ENCODE measurements around the gene PKP4.

- TF ChIP-seq, protein P1, sequence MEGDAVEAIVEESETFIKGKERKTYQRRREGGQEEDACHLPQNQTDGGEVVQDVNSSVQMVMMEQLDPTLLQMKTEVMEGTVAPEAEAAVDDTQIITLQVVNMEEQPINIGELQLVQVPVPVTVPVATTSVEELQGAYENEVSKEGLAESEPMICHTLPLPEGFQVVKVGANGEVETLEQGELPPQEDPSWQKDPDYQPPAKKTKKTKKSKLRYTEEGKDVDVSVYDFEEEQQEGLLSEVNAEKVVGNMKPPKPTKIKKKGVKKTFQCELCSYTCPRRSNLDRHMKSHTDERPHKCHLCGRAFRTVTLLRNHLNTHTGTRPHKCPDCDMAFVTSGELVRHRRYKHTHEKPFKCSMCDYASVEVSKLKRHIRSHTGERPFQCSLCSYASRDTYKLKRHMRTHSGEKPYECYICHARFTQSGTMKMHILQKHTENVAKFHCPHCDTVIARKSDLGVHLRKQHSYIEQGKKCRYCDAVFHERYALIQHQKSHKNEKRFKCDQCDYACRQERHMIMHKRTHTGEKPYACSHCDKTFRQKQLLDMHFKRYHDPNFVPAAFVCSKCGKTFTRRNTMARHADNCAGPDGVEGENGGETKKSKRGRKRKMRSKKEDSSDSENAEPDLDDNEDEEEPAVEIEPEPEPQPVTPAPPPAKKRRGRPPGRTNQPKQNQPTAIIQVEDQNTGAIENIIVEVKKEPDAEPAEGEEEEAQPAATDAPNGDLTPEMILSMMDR (conservative IDR thresholded peaks at IDR 0.05 in 1 of 2, IDR thresholded peaks at IDR 0.05 in 1 of 2; ENCODE audit: extremely low read depth in 1 of 2, insufficient read depth in 1 of 2, low read depth in 1 of 2, low read length in 2 of 2): no peak
- TF ChIP-seq EZH2 (IDR thresholded peaks at IDR 0.05; ENCODE audit: borderline replicate concordance, low read length): no peak
Measured at GRCh38 chr2:158692372-158693103, 235.8 kb downstream of the PKP4 start.
